ENCODE measurements around the gene KNCN.

- TF ChIP-seq CTCF (IDR thresholded peaks at IDR 0.05) (no peak), POLR2A (IDR thresholded peaks at IDR 0.05) (no peak)
Observed at GRCh38 chr1:46513536-46513935, 37.9 kb downstream of the KNCN start.

Measured in testis (tissue), 2 donors.